B cell (primary cell): ENCODE measurements around the gene SLC35B3.

Experiments used
- EZH2 ChIP-seq: IDR thresholded peaks from 2 replicates; pipeline ENCODE4 v1.6.1; 2012; ENCODE audit warnings: borderline replicate concordance, low read depth, mild to moderate bottlenecking, moderate library complexity, low read length; ENCODE audit not compliant: insufficient read depth, poor library complexity, severe bottlenecking
- TF ChIP-seq, protein P1 (sequence below): fragments of 200-600 bp; IDR thresholded peaks from one replicate; pipeline ENCODE4 v1.8.0; 2022; ENCODE audit warnings: antibody characterized with exemption, mild to moderate bottlenecking

DNA sequence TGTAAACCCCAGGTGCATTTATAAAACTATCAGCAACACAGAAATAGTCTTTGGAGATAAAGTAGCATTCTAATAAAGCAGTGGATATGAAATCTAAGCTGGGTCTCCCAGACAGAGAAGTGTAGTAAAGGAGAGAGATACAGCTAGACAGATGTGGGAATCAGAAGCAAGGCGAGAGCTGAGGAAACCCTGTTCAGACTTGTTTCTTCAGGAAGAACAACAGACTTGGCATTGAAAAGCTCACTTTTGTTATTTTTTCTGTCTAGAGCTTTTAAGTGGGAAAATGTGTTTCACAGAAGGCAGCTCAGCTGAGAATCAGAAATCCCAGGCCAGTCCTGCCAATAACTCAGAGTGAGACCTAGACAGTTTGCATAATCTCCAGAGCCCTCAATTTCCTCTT is 52.9 kb downstream of the SLC35B3 start:
- TF ChIP-seq, protein P1, sequence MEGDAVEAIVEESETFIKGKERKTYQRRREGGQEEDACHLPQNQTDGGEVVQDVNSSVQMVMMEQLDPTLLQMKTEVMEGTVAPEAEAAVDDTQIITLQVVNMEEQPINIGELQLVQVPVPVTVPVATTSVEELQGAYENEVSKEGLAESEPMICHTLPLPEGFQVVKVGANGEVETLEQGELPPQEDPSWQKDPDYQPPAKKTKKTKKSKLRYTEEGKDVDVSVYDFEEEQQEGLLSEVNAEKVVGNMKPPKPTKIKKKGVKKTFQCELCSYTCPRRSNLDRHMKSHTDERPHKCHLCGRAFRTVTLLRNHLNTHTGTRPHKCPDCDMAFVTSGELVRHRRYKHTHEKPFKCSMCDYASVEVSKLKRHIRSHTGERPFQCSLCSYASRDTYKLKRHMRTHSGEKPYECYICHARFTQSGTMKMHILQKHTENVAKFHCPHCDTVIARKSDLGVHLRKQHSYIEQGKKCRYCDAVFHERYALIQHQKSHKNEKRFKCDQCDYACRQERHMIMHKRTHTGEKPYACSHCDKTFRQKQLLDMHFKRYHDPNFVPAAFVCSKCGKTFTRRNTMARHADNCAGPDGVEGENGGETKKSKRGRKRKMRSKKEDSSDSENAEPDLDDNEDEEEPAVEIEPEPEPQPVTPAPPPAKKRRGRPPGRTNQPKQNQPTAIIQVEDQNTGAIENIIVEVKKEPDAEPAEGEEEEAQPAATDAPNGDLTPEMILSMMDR: no peak
- no peak for TF ChIP-seq EZH2
